Measurements from ENCODE around the gene TMCO2.

TMCO2 gene

DNA sequence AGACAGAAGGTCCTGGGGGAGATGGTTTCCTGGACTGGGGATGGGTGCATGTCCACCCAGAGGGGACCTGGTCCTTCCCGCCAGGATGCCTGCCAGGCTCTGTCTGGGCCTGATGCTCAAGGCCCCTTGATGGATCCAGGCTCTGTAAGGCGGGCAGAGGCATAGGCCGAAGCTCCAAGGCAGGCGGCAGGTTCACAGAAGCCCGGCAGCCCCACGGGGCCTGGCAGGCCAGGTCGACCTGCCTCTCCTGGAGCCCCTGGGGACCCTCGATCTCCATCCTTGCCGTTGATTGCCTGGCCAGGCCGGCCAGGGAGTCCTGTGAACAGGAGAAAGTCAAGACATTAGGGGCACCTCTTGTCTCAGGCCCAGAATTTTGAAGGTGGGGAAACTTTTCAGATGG lies 53.3 kb downstream of the TMCO2 start:
- H3K36me3 ChIP-seq (ENCODE audit: control insufficient read depth in 1 of 2, insufficient read depth in 2 of 2, low read depth in 1 of 2, low read length in 2 of 2), result no peaks in the 10 kb centered on the region
- WGBS, result 93% methylated on average over 10 of the region's 10 CpGs
- H4K8ac ChIP-seq (ENCODE audit: low read length), result no peak overlapping the region
- no peak overlapping the region for H3K14ac ChIP-seq (ENCODE audit: low read length in 2 of 2)
- no peak overlapping the region for H2AFZ ChIP-seq (ENCODE audit: low read depth, low read length)
- no peaks in the 10 kb centered on the region for H3K4me1 ChIP-seq (ENCODE audit: control insufficient read depth, insufficient read depth, low read depth, low read length)
- H3K23ac ChIP-seq (ENCODE audit: low read length in 2 of 2), result no peak overlapping the region
- no peak overlapping the region for H3K18ac ChIP-seq (ENCODE audit: low read depth in 1 of 2, low read length in 2 of 2)
- H3K4me3 ChIP-seq (ENCODE audit: insufficient read depth in 1 of 2, low read depth in 1 of 2, low read length in 2 of 2), result no peak overlapping the region
- no peak overlapping the region for H4K91ac ChIP-seq (ENCODE audit: low read length)
- no peak overlapping the region for H2BK5ac ChIP-seq (ENCODE audit: low read depth, low read length, poor library complexity, severe bottlenecking)
- H3K27ac ChIP-seq (ENCODE audit: low read length, poor library complexity, severe bottlenecking), result no peak overlapping the region
- no peaks in the 10 kb centered on the region for H3K9me3 ChIP-seq (ENCODE audit: control insufficient read depth, low read length)
- no peak overlapping the region for H2BK12ac ChIP-seq (ENCODE audit: low read length in 2 of 2)
- H2BK120ac ChIP-seq (ENCODE audit: low read depth, low read length), result no peak overlapping the region
- no peaks in the 10 kb centered on the region for H3K79me1 ChIP-seq (replicated peaks; ENCODE audit: low read length, poor library complexity, severe bottlenecking)
- no peak overlapping the region for H2AK5ac ChIP-seq (ENCODE audit: low read length, severe bottlenecking)
- H3K9ac ChIP-seq (ENCODE audit: low read length), result no peak overlapping the region
- H3K4ac ChIP-seq (ENCODE audit: low read depth in 1 of 2, low read length in 2 of 2), result no peak overlapping the region
- no peak overlapping the region for H2BK15ac ChIP-seq (ENCODE audit: low read depth, poor library complexity, severe bottlenecking)
- DNase-seq, result no peak
- H3K4me2 ChIP-seq (ENCODE audit: low read length, poor library complexity, severe bottlenecking), result no peak overlapping the region
- peaks cover 0 to 22% of the 10 kb centered on the region in 2 experiments for H3K27me3 ChIP-seq (ENCODE audit: control insufficient read depth in 1 of 2, insufficient read depth in 1 of 2, low read length in 2 of 2)

Measured in mesenchymal stem cell (in vitro differentiated cells and primary cell).